A549 (cell line): ENCODE results near the gene MSX2. TPM values are rescaled to one million over a fixed set of nuclear protein-coding genes. Genes with fewer than 3 reads are reported as not detected.

Experiments used
- ATAC-seq, 2 experiments: fragments of 200-7000 bp in 1 of 2; fragments of >200 bp in 1 of 2; cut with Nextera tagmentation in 1 of 2; cut with Tn5 transposase in 1 of 2; 3 replicates each; pipeline versions ENCODE4 v1.8.0 to v1.9.1; 2018 to 2020; ENCODE audit warnings: mild to moderate bottlenecking in 1 of 2, moderate library complexity in 1 of 2
- CTCF ChIA-PET: fragments of 300-600 bp; sonication (Branson Sonifier 250); formaldehyde crosslinking; extraction: SDS; loops from one replicate; lab custom pipeline; 2021; ENCODE audit warnings: antibody characterized with exemption, inconsistent platforms; lab: Yijun Ruan, JAX
- POLR2A ChIA-PET: fragments of 350-600 bp; formaldehyde crosslinking; extraction: SDS; loops from one replicate; lab custom pipeline; 2021; ENCODE audit warnings: antibody characterized with exemption, inconsistent platforms; lab: Yijun Ruan, JAX
- DNase-seq, 2 experiments: peaks; one replicate each; pipeline versions ENCODE4 v3.0.0 to v3.0.0-alpha.2; 2011 to 2016; ENCODE audit warnings: low read depth in 1 of 2, low spot score in 1 of 2
- FAIRE-seq: peaks from 2 replicates; lab custom pipeline; 2011; peaks lifted over from hg19 to GRCh38; lab: Jason Lieb, UNC
- H3K27ac ChIP-seq, 2 experiments: fragments of >200 bp; sonication (Bioruptor Twin); formaldehyde crosslinking; 3 replicates each; pipeline ENCODE4 v1.5.1; 2016 to 2017
- H3K4me1 ChIP-seq: fragments of >200 bp; sonication (Bioruptor Twin); formaldehyde crosslinking; 3 replicates; pipeline ENCODE4 v1.6.1; 2016
- H3K4me2 ChIP-seq: fragments of >200 bp; sonication (Bioruptor Twin); formaldehyde crosslinking; 3 replicates; pipeline ENCODE4 v1.6.1; 2016
- H3K4me3 ChIP-seq: fragments of >200 bp; sonication (Bioruptor Twin); formaldehyde crosslinking; 3 replicates; pipeline ENCODE4 v1.5.1; 2016
- H3K9me3 ChIP-seq: fragments of >200 bp; sonication (Bioruptor Twin); formaldehyde crosslinking; 3 replicates; pipeline ENCODE4 v1.6.1; 2016
- CBX8 ChIP-seq: fragments of 200-600 bp; sonication (generic); IDR thresholded peaks from 2 replicates; pipeline ENCODE4 v1.6.1; 2016
- CHD2 ChIP-seq: fragments of 150-350 bp; IDR thresholded peaks from 2 replicates; pipeline ENCODE4 v1.6.1; 2014; ENCODE audit warnings: low read length; ENCODE audit not compliant: partially characterized antibody
- CTCF ChIP-seq: fragments of >200 bp; sonication (Bioruptor Twin); formaldehyde crosslinking; IDR thresholded peaks from 3 replicates; pipeline ENCODE4 v1.5.1; 2016
- ESRRA ChIP-seq: fragments of 150-350 bp; IDR thresholded peaks from 2 replicates; pipeline ENCODE4 v1.6.1; 2014; ENCODE audit warnings: mild to moderate bottlenecking, low read length, borderline replicate concordance
- FOSL2 ChIP-seq, 2 experiments: fragments of 450-650 bp in 1 of 2; fragments of >200 bp in 1 of 2; sonication (Bioruptor Twin) in 1 of 2; formaldehyde crosslinking; IDR thresholded peaks; 2 replicates each; pipeline versions ENCODE4 v1.5.0 to v1.6.1; 2016 to 2020; ENCODE audit warnings: mild to moderate bottlenecking in 1 of 2, moderate library complexity in 1 of 2
- FOXS1 ChIP-seq: fragments of 250-450 bp; sonication (Bioruptor Pico); IDR thresholded peaks from 2 replicates; pipeline ENCODE4 v1.5.0; 2020; ENCODE audit warnings: mild to moderate bottlenecking, moderate library complexity
- GATA3 ChIP-seq: IDR thresholded peaks from 2 replicates; pipeline ENCODE4 v1.6.1; 2012; ENCODE audit warnings: borderline replicate concordance
- HEYL ChIP-seq: fragments of 250-450 bp; sonication (Bioruptor Pico); IDR thresholded peaks from 2 replicates; pipeline ENCODE4 v1.8.0; 2021; ENCODE audit warnings: mild to moderate bottlenecking, moderate library complexity
- HOXB13 ChIP-seq: fragments of 250-450 bp; sonication (Bioruptor Pico); IDR thresholded peaks from 2 replicates; pipeline ENCODE4 v1.5.0; 2020; ENCODE audit warnings: low read depth, mild to moderate bottlenecking, moderate library complexity
- JUN ChIP-seq, 2 experiments: fragments of >200 bp; sonication (Bioruptor Twin); formaldehyde crosslinking; IDR thresholded peaks; 2 replicates in 1 of 2; 3 replicates in 1 of 2; pipeline ENCODE4 v1.6.1; 2016 to 2017
- KDM1A ChIP-seq: fragments of 200-600 bp; sonication (generic); IDR thresholded peaks from 2 replicates; pipeline ENCODE4 v1.6.1; 2016; ENCODE audit warnings: low read depth, mild to moderate bottlenecking
- KDM5A ChIP-seq: fragments of 200-600 bp; sonication (generic); IDR thresholded peaks from 2 replicates; pipeline ENCODE4 v1.6.1; 2016; ENCODE audit warnings: antibody characterized with exemption, mild to moderate bottlenecking
- NFE2L2 ChIP-seq: fragments of 150-350 bp; conservative IDR thresholded peaks from 2 replicates; pipeline ENCODE4 v1.6.1; 2014; ENCODE audit warnings: low read length
- POLR2A ChIP-seq: IDR thresholded peaks from 2 replicates; pipeline ENCODE4 v1.6.1; 2012; ENCODE audit warnings: mild to moderate bottlenecking, low read length
- RARB ChIP-seq: fragments of 250-450 bp; sonication (Bioruptor Pico); IDR thresholded peaks from 2 replicates; pipeline ENCODE4 v1.8.0; 2021; ENCODE audit warnings: mild to moderate bottlenecking, moderate library complexity
- RCOR1 ChIP-seq: fragments of 150-350 bp; IDR thresholded peaks from 2 replicates; pipeline ENCODE4 v1.6.1; 2014; ENCODE audit warnings: antibody characterized with exemption, low read length, low read depth
- RFX5 ChIP-seq: fragments of 450-650 bp; IDR thresholded peaks from 2 replicates; pipeline ENCODE4 v1.7.1; 2014; ENCODE audit warnings: antibody characterized with exemption, mild to moderate bottlenecking, moderate library complexity
- TP53 ChIP-seq: fragments of 250-450 bp; sonication (Bioruptor Pico); IDR thresholded peaks from 2 replicates; pipeline ENCODE4 v1.5.0; 2021; ENCODE audit warnings: mild to moderate bottlenecking, moderate library complexity
- USF2 ChIP-seq: fragments of 450-650 bp; IDR thresholded peaks from 2 replicates; pipeline ENCODE4 v1.6.1; 2014; ENCODE audit warnings: antibody characterized with exemption
- ZC3H11A ChIP-seq: fragments of 450-650 bp; IDR thresholded peaks from 2 replicates; pipeline ENCODE4 v1.6.1; 2014; ENCODE audit warnings: antibody characterized with exemption, mild to moderate bottlenecking
- ZNF302 ChIP-seq: fragments of 250-450 bp; sonication (Bioruptor Pico); IDR thresholded peaks from 2 replicates; pipeline ENCODE4 v1.9.0; 2021; ENCODE audit warnings: inconsistent platforms, mild to moderate bottlenecking, moderate library complexity
- ZSCAN20 ChIP-seq: fragments of 250-450 bp; sonication (Bioruptor Pico); IDR thresholded peaks from 2 replicates; pipeline ENCODE4 v1.8.0; 2022; ENCODE audit warnings: mild to moderate bottlenecking, moderate library complexity
- WGBS: methylation state at CpG from one replicate; pipeline ENCODE4 v1.1.6; 2017; ENCODE audit errors: missing lambda C conversion rate; 5-methylcytosine and 5-hydroxymethylcytosine counted together
- polyA plus RNA-seq, 4 experiments: library from polyadenylated mRNA; depleted of rRNA in 3 of 4; stranded (reverse); fragments of >200 nt; fragmentation: RNase III in 1 of 4; extraction: RNeasy Plus Mini Kit Qiagen cat#74134 plus additional on column Dnase treatment in 1 of 4; gene quantifications; 2 replicates in 3 of 4; 3 replicates in 1 of 4; pipeline ENCODE4 v1.2.3, GENCODE V29; 2011 to 2017
- TF ChIP-seq, protein P1 (sequence below): IDR thresholded peaks from 2 replicates; pipeline ENCODE4 v1.6.1; 2012
- TF ChIP-seq, protein P2 (sequence below): fragments of >200 bp; sonication (Bioruptor Twin); formaldehyde crosslinking; IDR thresholded peaks from 2 replicates; pipeline ENCODE4 v1.6.1; 2016
- TF ChIP-seq, protein P3 (sequence below): IDR thresholded peaks from 2 replicates; pipeline ENCODE4 v1.6.1; 2012; ENCODE audit warnings: low read depth, borderline replicate concordance
- TF ChIP-seq, protein P4 (sequence below): fragments of 150-350 bp; IDR thresholded peaks from 2 replicates; pipeline ENCODE4 v1.6.1; 2014; ENCODE audit warnings: low read depth, mild to moderate bottlenecking, low read length
- TF ChIP-seq, protein P5 (sequence below): fragments of 250-450 bp; sonication (Bioruptor Pico); IDR thresholded peaks from 2 replicates; pipeline ENCODE4 v1.5.0; 2021; ENCODE audit warnings: mild to moderate bottlenecking, moderate library complexity, borderline replicate concordance

MSX2 gene
- polyA plus RNA-seq, 2 of the 4 experiments (the other 2 are of a cell fraction) = 2.4 to 2.6 TPM

- TF ChIP-seq JUN (IDR thresholded peaks at IDR 0.05) (no peak), POLR2A (no peak), RFX5 (no peak), CBX8 (no peak), CTCF (no peak), NFE2L2 (no peak), FOXS1 (CRISPR knock-in tag) (no peak), ZSCAN20 (CRISPR knock-in tag) (no peak), USF2 (no peak), ZNF302 (CRISPR knock-in tag) (no peak), RARB (no peak), HEYL (CRISPR knock-in tag) (no peak), CHD2 (no peak)
- TF ChIP-seq, protein P1, sequence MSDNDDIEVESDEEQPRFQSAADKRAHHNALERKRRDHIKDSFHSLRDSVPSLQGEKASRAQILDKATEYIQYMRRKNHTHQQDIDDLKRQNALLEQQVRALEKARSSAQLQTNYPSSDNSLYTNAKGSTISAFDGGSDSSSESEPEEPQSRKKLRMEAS = no peak
- TF ChIP-seq, protein P2, sequence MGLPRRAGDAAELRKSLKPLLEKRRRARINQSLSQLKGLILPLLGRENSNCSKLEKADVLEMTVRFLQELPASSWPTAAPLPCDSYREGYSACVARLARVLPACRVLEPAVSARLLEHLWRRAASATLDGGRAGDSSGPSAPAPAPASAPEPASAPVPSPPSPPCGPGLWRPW = no peak
- TF ChIP-seq, protein P3, sequence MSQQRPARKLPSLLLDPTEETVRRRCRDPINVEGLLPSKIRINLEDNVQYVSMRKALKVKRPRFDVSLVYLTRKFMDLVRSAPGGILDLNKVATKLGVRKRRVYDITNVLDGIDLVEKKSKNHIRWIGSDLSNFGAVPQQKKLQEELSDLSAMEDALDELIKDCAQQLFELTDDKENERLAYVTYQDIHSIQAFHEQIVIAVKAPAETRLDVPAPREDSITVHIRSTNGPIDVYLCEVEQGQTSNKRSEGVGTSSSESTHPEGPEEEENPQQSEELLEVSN = no peak
- Histone ChIP-seq H3K4me3 (peak overlapping the region; percentile 71), H3K4me1 (peaks cover 13% of the 10 kb centered on the region; the same call in 2 of the 3 replicates), H3K27ac (peak overlapping the region; percentile 66 to 86; a peak in 5 of 6 replicates), H3K9me3 (no peaks in the 10 kb centered on the region), H3K4me2 (peak overlapping the region; percentile 99)
- CTCF ChIA-PET = interaction anchor here (1.3 kb wide), 1 partner anchor 9 kb away, joined by 3 read pairs; no protein-coding TSS in a partner anchor
- DNase-seq = no peak
- ATAC-seq = no peak
- POLR2A ChIA-PET = no interaction called here
- FAIRE-seq = no peak
- 59% methylated on average over 25 of the region's 30 CpGs for WGBS
Observed at GRCh38 chr5:174725261-174725990, 1.0 kb downstream of the MSX2 start.

DNA sequence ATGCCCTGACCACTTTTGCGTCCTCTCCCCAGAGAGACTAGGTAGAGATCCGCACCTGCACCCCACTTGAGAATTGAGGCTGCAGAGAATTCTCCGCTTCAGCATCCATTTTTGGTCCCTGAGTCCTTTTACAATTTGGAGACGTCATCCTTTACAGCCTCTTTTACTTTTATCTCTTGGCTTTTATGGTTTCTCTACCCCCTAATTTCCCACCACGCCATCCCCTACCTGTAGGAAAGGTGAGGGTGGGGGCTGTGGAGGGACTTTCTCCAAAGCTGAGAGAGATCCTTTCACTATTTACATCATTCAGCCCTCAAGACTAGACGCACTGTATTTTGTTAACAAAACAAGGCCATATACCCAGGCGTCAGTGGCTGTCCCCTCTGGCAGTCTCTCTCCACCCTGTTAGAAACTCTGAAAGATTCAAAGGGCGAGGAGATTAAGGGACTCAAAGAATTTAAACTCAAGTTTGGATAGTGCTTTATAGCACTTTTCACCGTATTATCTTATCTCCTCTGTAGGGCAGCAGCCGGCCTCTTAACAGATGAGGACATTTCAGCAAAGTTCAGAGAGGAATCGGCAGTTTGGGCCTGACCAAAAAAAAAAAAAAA, 1.7 kb downstream of the MSX2 start:
- ChIA-PET CTCF (interaction anchor here (1.3 to 3.5 kb wide), 2 partner anchors 9 to 306 kb away, joined by 3 to 24 read pairs; no protein-coding TSS in a partner anchor), POLR2A (no interaction called here)
- ATAC-seq (no peak), FAIRE-seq (no peak), DNase-seq (no peak)
- H3K4me1 ChIP-seq = peaks cover 13% of the 10 kb centered on the region; the same call in 2 of the 3 replicates
- TF ChIP-seq RCOR1 (no peak), ESRRA (no peak), KDM1A (no peak), GATA3 (no peak), TP53 (CRISPR knock-in tag) (no peak), HOXB13 (CRISPR knock-in tag) (no peak), HEYL (CRISPR knock-in tag) (no peak), ZC3H11A (no peak), KDM5A (no peak), FOSL2 (IDR thresholded peaks at IDR 0.05) (no peak), FOSL2 (CRISPR knock-in tag; IDR thresholded peaks at IDR 0.05) (no peak)
- TF ChIP-seq, protein P4, sequence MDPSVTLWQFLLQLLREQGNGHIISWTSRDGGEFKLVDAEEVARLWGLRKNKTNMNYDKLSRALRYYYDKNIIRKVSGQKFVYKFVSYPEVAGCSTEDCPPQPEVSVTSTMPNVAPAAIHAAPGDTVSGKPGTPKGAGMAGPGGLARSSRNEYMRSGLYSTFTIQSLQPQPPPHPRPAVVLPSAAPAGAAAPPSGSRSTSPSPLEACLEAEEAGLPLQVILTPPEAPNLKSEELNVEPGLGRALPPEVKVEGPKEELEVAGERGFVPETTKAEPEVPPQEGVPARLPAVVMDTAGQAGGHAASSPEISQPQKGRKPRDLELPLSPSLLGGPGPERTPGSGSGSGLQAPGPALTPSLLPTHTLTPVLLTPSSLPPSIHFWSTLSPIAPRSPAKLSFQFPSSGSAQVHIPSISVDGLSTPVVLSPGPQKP = no peak
- TF ChIP-seq, protein P5, sequence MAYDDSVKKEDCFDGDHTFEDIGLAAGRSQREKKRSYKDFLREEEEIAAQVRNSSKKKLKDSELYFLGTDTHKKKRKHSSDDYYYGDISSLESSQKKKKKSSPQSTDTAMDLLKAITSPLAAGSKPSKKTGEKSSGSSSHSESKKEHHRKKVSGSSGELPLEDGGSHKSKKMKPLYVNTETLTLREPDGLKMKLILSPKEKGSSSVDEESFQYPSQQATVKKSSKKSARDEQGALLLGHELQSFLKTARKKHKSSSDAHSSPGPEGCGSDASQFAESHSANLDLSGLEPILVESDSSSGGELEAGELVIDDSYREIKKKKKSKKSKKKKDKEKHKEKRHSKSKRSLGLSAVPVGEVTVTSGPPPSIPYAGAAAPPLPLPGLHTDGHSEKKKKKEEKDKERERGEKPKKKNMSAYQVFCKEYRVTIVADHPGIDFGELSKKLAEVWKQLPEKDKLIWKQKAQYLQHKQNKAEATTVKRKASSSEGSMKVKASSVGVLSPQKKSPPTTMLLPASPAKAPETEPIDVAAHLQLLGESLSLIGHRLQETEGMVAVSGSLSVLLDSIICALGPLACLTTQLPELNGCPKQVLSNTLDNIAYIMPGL = no peak
- TF ChIP-seq, protein P1 = no peak
- H3K4me3 ChIP-seq = no peak overlapping the region; the same call in 2 of the 3 replicates
- H3K4me2 ChIP-seq = peak overlapping the region; percentile 99
- H3K27ac ChIP-seq = no peak overlapping the region
- no peaks in the 10 kb centered on the region for H3K9me3 ChIP-seq
- 85% methylated on average over 11 of the region's 11 CpGs for WGBS
